HG03095 (cell line): Measurements from ENCODE around the gene IER5L.
A peak's percentile ranks its signal among the peaks of the same experiment; 100 is the strongest.
"Not testable (repeated sequence)": the region's sequence is repeated elsewhere in the genome, so short reads cannot be mapped to it uniquely, and the experiment has no call there.

Experiments used
- ATAC-seq: cut with Tn5 transposase; IDR thresholded peaks from one replicate; pipeline ENCODE4 v1.9.1; 2021; ENCODE audit warnings: moderate library complexity; ENCODE audit not compliant: unreplicated experiment

Gene IER5L

GRCh38 chr9:129140397-129141065 lies 37.5 kb downstream of the IER5L start:
- peak; percentile 22 for ATAC-seq

GRCh38 chr9:129139993-129140396 lies 38.1 kb downstream of the IER5L start:
- peak; percentile 49 for ATAC-seq

- ATAC-seq, result no peak
These were observed 38.6 kb downstream of the IER5L start for GRCh38 chr9:129139233-129139992.

- no peak for ATAC-seq
These were observed 39.4 kb downstream of the IER5L start for GRCh38 chr9:129138476-129139232.

- no peak for ATAC-seq
These were observed 40.0 kb downstream of the IER5L start for GRCh38 chr9:129138144-129138462.

GRCh38 chr9:129137292-129138143 lies 40.5 kb downstream of the IER5L start:
- no peak for ATAC-seq

- ATAC-seq, result no peak
These were observed 41.5 kb downstream of the IER5L start for GRCh38 chr9:129136446-129137035.

GRCh38 chr9:129135476-129135875 lies 42.6 kb downstream of the IER5L start:
- no peak for ATAC-seq

GRCh38 chr9:129133082-129133481 lies 45.0 kb downstream of the IER5L start:
- no peak for ATAC-seq

GRCh38 chr9:129131300-129132145 lies 46.5 kb downstream of the IER5L start:
- ATAC-seq, result no peak

- ATAC-seq, result no peak
These were observed 47.3 kb downstream of the IER5L start for GRCh38 chr9:129130791-129131190.

GRCh38 chr9:129130271-129130670 lies 47.8 kb downstream of the IER5L start:
- not testable (repeated sequence) for ATAC-seq

GRCh38 chr9:129128689-129129088 lies 49.4 kb downstream of the IER5L start:
- no peak for ATAC-seq

GRCh38 chr9:129126749-129127618 lies 51.1 kb downstream of the IER5L start:
- ATAC-seq, result no peak
